H1 (cell line): Measurements from ENCODE around the gene AGBL1. TPM values are rescaled to one million over a fixed set of nuclear protein-coding genes. Genes with fewer than 3 reads are reported as not detected.

Source experiments
- CTCF ChIA-PET: fragments of 300-600 bp; sonication (Branson Sonifier 250); formaldehyde crosslinking; loops from one replicate; lab custom pipeline; 2021; ENCODE audit not compliant: partially characterized antibody; lab: Charles Lee
- POLR2A ChIA-PET: fragments of 300-600 bp; sonication (Branson Sonifier 250); formaldehyde crosslinking; loops from one replicate; lab custom pipeline; 2021; ENCODE audit warnings: inconsistent platforms; ENCODE audit not compliant: partially characterized antibody; lab: Charles Lee
- DNase-seq, 2 experiments: peaks; one replicate each; pipeline versions ENCODE4 v3.0.0 to v3.0.0-alpha.2; 2010 to 2022; ENCODE audit warnings: low spot score in 2 of 2, low read depth in 1 of 2, mixed read lengths in 1 of 2
- FAIRE-seq: peaks from 2 replicates; lab custom pipeline; 2011; peaks lifted over from hg19 to GRCh38; lab: Jason Lieb, UNC
- H2AFZ ChIP-seq: 2 replicates; pipeline ENCODE4 v1.8.1; 2012; ENCODE audit warnings: low read length, inconsistent platforms
- H2AK5ac ChIP-seq: 2 replicates; pipeline ENCODE4 v1.6.1; 2013; ENCODE audit warnings: low read depth, low read length
- H2BK120ac ChIP-seq: replicated peaks from 2 replicates; pipeline ENCODE3; 2013; ENCODE audit warnings: low read depth, low read length, inconsistent platforms
- H2BK12ac ChIP-seq: 2 replicates; pipeline ENCODE4 v1.6.1; 2013; ENCODE audit warnings: low read depth, low read length
- H2BK15ac ChIP-seq: 2 replicates; pipeline ENCODE4 v1.6.1; 2013; ENCODE audit warnings: low read length
- H2BK20ac ChIP-seq: 2 replicates; pipeline ENCODE4 v1.6.1; 2013; ENCODE audit warnings: low read length
- H2BK5ac ChIP-seq: 2 replicates; pipeline ENCODE4 v1.6.1; 2013; ENCODE audit warnings: low read depth, low read length
- H3K14ac ChIP-seq: 2 replicates; pipeline ENCODE4 v1.6.1; 2013; ENCODE audit warnings: inconsistent platforms; ENCODE audit not compliant: insufficient read length
- H3K18ac ChIP-seq: 2 replicates; pipeline ENCODE4 v1.6.1; 2013; ENCODE audit warnings: low read length; ENCODE audit errors: extremely low read depth
- H3K23ac ChIP-seq: 2 replicates; pipeline ENCODE4 v1.6.1; 2013; ENCODE audit warnings: inconsistent platforms; ENCODE audit not compliant: insufficient read length
- H3K23me2 ChIP-seq: 2 replicates; pipeline ENCODE4 v1.6.1; 2013; ENCODE audit warnings: low read depth, low read length
- H3K27ac ChIP-seq: 2 replicates; pipeline ENCODE4 v1.6.1; 2011; ENCODE audit warnings: low read depth, low read length, inconsistent platforms
- H3K27me3 ChIP-seq, 4 experiments: replicated peaks in 1 of 4; 1 replicate in 1 of 4; 2 replicates in 3 of 4; pipeline versions ENCODE4 v1.6.1 to v1.8.1; 2011 to 2013; ENCODE audit warnings: low read length in 3 of 4, mild to moderate bottlenecking in 3 of 4, inconsistent platforms in 2 of 4, mixed read lengths in 2 of 4, moderate library complexity in 1 of 4; ENCODE audit not compliant: control insufficient read depth in 3 of 4, insufficient read depth in 3 of 4; ENCODE audit errors: extremely low read depth in 1 of 4
- H3K36me3 ChIP-seq, 4 experiments: 2 replicates each; pipeline versions ENCODE4 v1.6.1 to v1.8.1; 2011 to 2013; ENCODE audit warnings: mild to moderate bottlenecking in 4 of 4, low read length in 3 of 4, moderate library complexity in 2 of 4, control low read depth in 1 of 4, inconsistent platforms in 1 of 4; ENCODE audit not compliant: insufficient read depth in 4 of 4, control insufficient read depth in 2 of 4
- H3K4ac ChIP-seq: replicated peaks from 2 replicates; pipeline ENCODE3; 2013; ENCODE audit warnings: low read length, low read depth, mixed read lengths, inconsistent platforms; ENCODE audit not compliant: insufficient read length
- H3K4me1 ChIP-seq, 4 experiments: replicated peaks in 1 of 4; 1 replicate in 1 of 4; 2 replicates in 3 of 4; pipeline versions ENCODE4 v1.6.1 to v1.8.1; 2011 to 2013; ENCODE audit warnings: low read length in 3 of 4, inconsistent platforms in 2 of 4, mixed read lengths in 1 of 4; ENCODE audit not compliant: insufficient read depth in 4 of 4, control insufficient read depth in 3 of 4
- H3K4me2 ChIP-seq, 2 experiments: 2 replicates each; pipeline versions ENCODE4 v1.6.1 to v1.8.1; 2011 to 2013; ENCODE audit warnings: low read depth in 2 of 2, low read length in 2 of 2, control low read depth in 1 of 2, inconsistent platforms in 1 of 2, mild to moderate bottlenecking in 1 of 2; ENCODE audit not compliant: insufficient read depth in 1 of 2
- H3K4me3 ChIP-seq, 4 experiments: fragments of 200-600, 300-600 bp in 1 of 4; sonication (generic), shearing (Covaris generic), sonication (Bioruptor Twin) in 1 of 4; 2 replicates each; pipeline versions ENCODE4 v1.5.1 to v1.8.1; 2011 to 2016; ENCODE audit warnings: low read length in 4 of 4, low read depth in 3 of 4, control low read depth in 2 of 4, inconsistent platforms in 2 of 4, mild to moderate bottlenecking in 2 of 4, mixed read lengths in 1 of 4, moderate library complexity in 1 of 4; ENCODE audit not compliant: insufficient read depth in 2 of 4; ENCODE audit errors: extremely low read depth in 1 of 4
- H3K56ac ChIP-seq: replicated peaks from 2 replicates; pipeline ENCODE3; 2013; ENCODE audit warnings: low read depth, mild to moderate bottlenecking, mixed read lengths, low read length, inconsistent platforms; ENCODE audit not compliant: insufficient read length
- H3K79me1 ChIP-seq: 2 replicates; pipeline ENCODE4 v1.6.1; 2013; ENCODE audit warnings: low read depth, low read length, control low read depth
- H3K79me2 ChIP-seq, 2 experiments: 2 replicates each; pipeline versions ENCODE4 v1.6.1 to v1.8.1; 2012 to 2013; ENCODE audit warnings: low read length in 2 of 2, mild to moderate bottlenecking in 2 of 2, inconsistent platforms in 1 of 2; ENCODE audit not compliant: insufficient read depth in 2 of 2, control insufficient read depth in 1 of 2
- H3K9ac ChIP-seq, 4 experiments: replicated peaks in 1 of 4; 1 replicate in 1 of 4; 2 replicates in 3 of 4; pipeline versions ENCODE4 v1.6.1 to v1.8.1; 2011 to 2013; ENCODE audit warnings: low read depth in 3 of 4, low read length in 3 of 4, control low read depth in 2 of 4, mild to moderate bottlenecking in 2 of 4, moderate library complexity in 2 of 4, inconsistent platforms in 1 of 4; ENCODE audit errors: extremely low read depth in 1 of 4
- H3K9me3 ChIP-seq, 2 experiments: 2 replicates each; pipeline versions ENCODE4 v1.6.1 to v1.8.1; 2012 to 2013; ENCODE audit warnings: mild to moderate bottlenecking in 2 of 2, moderate library complexity in 2 of 2, control low read depth in 1 of 2, inconsistent platforms in 1 of 2, low read depth in 1 of 2, low read length in 1 of 2, mixed read lengths in 1 of 2; ENCODE audit not compliant: insufficient read depth in 2 of 2
- H4K20me1 ChIP-seq, 2 experiments: replicated peaks in 1 of 2; 2 replicates each; pipeline versions ENCODE3 to v1.8.1; 2011 to 2013; ENCODE audit warnings: inconsistent platforms in 2 of 2, low read length in 2 of 2, mild to moderate bottlenecking in 1 of 2; ENCODE audit not compliant: insufficient read depth in 2 of 2, control insufficient read depth in 1 of 2
- H4K5ac ChIP-seq: 2 replicates; pipeline ENCODE4 v1.6.1; 2013; ENCODE audit warnings: low read length, low read depth, mixed read lengths, inconsistent platforms; ENCODE audit not compliant: insufficient read length
- H4K8ac ChIP-seq: 2 replicates; pipeline ENCODE4 v1.8.0; 2013; ENCODE audit warnings: mild to moderate bottlenecking, moderate library complexity, low read length, inconsistent platforms; ENCODE audit not compliant: insufficient read depth; ENCODE audit errors: extremely low read depth
- H4K91ac ChIP-seq: replicated peaks from 2 replicates; pipeline ENCODE3; 2013; ENCODE audit warnings: low read length, mixed read lengths, inconsistent platforms; ENCODE audit not compliant: insufficient read length
- KDM4A ChIP-seq: IDR thresholded peaks from one replicate; pipeline ENCODE4 v1.7.1; 2012; ENCODE audit warnings: low read depth, mild to moderate bottlenecking, moderate library complexity, low read length, inconsistent platforms; ENCODE audit not compliant: severe bottlenecking
- SUZ12 ChIP-seq: fragments of 200-600 bp; sonication (generic); IDR thresholded peaks from 2 replicates; pipeline ENCODE4 v1.6.1; 2012; ENCODE audit warnings: mild to moderate bottlenecking, inconsistent platforms, low read length, moderate library complexity, mixed read lengths
- WGBS, 2 experiments: shearing (Covaris generic) in 1 of 2; methylation state at CpG; one replicate each; pipeline versions ENCODE4 v1.1.6 to v1.1.7; 2013 to 2015; ENCODE audit warnings: low lambda C conversion rate in 2 of 2, mixed read lengths in 2 of 2, inconsistent platforms in 1 of 2, low coverage in 1 of 2, missing lambda C conversion rate in 1 of 2; ENCODE audit not compliant: insufficient replicate concordance in 2 of 2, insufficient coverage in 1 of 2, insufficient read length in 1 of 2; ENCODE audit errors: extremely low coverage in 1 of 2, missing lambda C conversion rate in 1 of 2; 5-methylcytosine and 5-hydroxymethylcytosine counted together
- polyA plus RNA-seq, 7 experiments: library from polyadenylated mRNA; depleted of rRNA in 3 of 7; stranded (reverse) in 5 of 7; unstranded in 2 of 7; fragments of >200 nt in 5 of 7; fragments of 200-250 nt in 2 of 7; gene quantifications; 1 replicate in 5 of 7; 2 replicates in 1 of 7; 4 replicates in 1 of 7; pipeline versions ENCODE4 v1.2.1 to v1.2.3, GENCODE V29; 2011 to 2013; ENCODE audit warnings: missing spikeins in 2 of 7, mixed read lengths in 2 of 7
- total RNA-seq: library from RNA; stranded (reverse); fragmentation: NEBNext Ultra II Directional; extraction: Animal tissue kit (Norgen Biotek cat#: 25700); gene quantifications from 2 replicates; pipeline ENCODE4 v1.2.1, GENCODE V29; 2021

Gene AGBL1
- total and polyA plus RNA-seq, 2 of the 8 experiments (the other 6 are each of a cell fraction or from before 2014, with no cell fraction given) = not detected

DNA sequence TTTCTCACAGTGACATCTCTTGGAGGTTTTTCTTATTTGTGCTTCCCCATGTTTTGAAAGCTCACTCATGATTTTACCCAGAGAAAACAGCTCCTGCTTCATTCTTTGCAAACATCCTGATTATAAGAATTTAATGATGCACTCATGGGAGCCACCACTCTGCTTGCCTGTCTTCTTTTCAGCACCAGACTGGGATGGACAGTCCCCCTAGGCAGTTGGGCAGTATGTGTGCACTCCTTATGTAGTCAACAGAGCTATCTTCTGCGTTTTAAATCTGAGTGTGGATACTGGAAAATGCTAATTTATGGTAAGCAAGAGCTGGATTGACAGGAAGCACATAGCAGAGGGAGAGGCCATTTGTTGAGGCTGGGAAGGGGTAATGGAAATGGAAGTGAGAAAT is 276.1 kb downstream of the AGBL1 start:
- Histone ChIP-seq H2AFZ (no peak overlapping the region), H3K23ac (no peak overlapping the region), H3K4ac (no peak overlapping the region), H2BK20ac (no peak overlapping the region), H3K79me2 (no peaks in the 10 kb centered on the region), H2AK5ac (no peak overlapping the region), H3K14ac (no peak overlapping the region), H3K9ac (no peak overlapping the region), H3K4me1 (no peaks in the 10 kb centered on the region), H3K27me3 (no peaks in the 10 kb centered on the region), H2BK120ac (no peak overlapping the region), H3K79me1 (no peaks in the 10 kb centered on the region), H3K9me3 (no peaks in the 10 kb centered on the region), H4K5ac (no peak overlapping the region), H3K4me2 (no peak overlapping the region), H2BK12ac (no peak overlapping the region), H4K91ac (no peak overlapping the region), H4K20me1 (no peaks in the 10 kb centered on the region), H3K27ac (no peak overlapping the region), H3K18ac (no peak overlapping the region), H3K56ac (no peak overlapping the region), H2BK5ac (no peak overlapping the region), H4K8ac (no peak overlapping the region), H3K23me2 (no peaks in the 10 kb centered on the region), H2BK15ac (no peak overlapping the region), H3K36me3 (no peaks in the 10 kb centered on the region), H3K4me3 (no peak overlapping the region)
- no peak for TF ChIP-seq SUZ12
- no peak for TF ChIP-seq KDM4A
- DNase-seq (no peak), FAIRE-seq (no peak)
- ChIA-PET POLR2A (no interaction called here), CTCF (interaction anchor here (0.8 to 1.3 kb wide), 2 partner anchors 11 to 124 kb away, joined by 3 to 6 read pairs; no protein-coding TSS in a partner anchor)
- WGBS, 2 experiments = 82% methylated on average over 1 of the region's 1 CpG; no CpG with 5 or more reads in 1 of the 2 experiments
